Pancreas (tissue), 10 donors: ENCODE results near the gene NFIA. TPM values are rescaled to one million over a fixed set of nuclear protein-coding genes. Genes with fewer than 3 reads are reported as not detected.

Experiments
- ATAC-seq, 4 donors: fragments of 200-7000 bp; cut with Tn5 transposase; one replicate each; pipeline versions ENCODE4 v1.8.0 to v1.9.1; 2020; ENCODE audit warnings: mild to moderate bottlenecking in 4 of 4, moderate library complexity in 4 of 4
- DNase-seq, 6 donors: peaks; one replicate each; pipeline ENCODE4 v3.0.0-alpha.2; 2020
- FAIRE-seq: peaks from 2 replicates; lab custom pipeline; 2012; peaks lifted over from hg19 to GRCh38; lab: Jason Lieb, UNC
- H3K27ac ChIP-seq, 4 donors: fragments of 200-600 bp; sonication (generic); 1 replicate in 3 of 4; 2 replicates in 1 of 4; pipeline versions ENCODE4 v1.5.0 to v1.8.0; 2020
- H3K27me3 ChIP-seq, 4 donors: fragments of 200-600 bp; one replicate each; pipeline ENCODE4 v1.8.0; 2021
- H3K36me3 ChIP-seq, 3 donors: fragments of 200-600 bp; sonication (generic) in 1 of 3; one replicate each; pipeline versions ENCODE4 v1.5.0 to v1.8.0; 2020 to 2021
- H3K4me1 ChIP-seq, 3 donors: fragments of 200-600 bp; one replicate each; pipeline ENCODE4 v1.8.0; 2021
- H3K4me3 ChIP-seq, 4 donors: fragments of 200-600 bp; sonication (generic) in 2 of 4; one replicate each; pipeline versions ENCODE4 v1.5.0 to v1.8.0; 2020 to 2021
- H3K9me3 ChIP-seq, 4 donors: fragments of 200-600 bp; one replicate each; pipeline ENCODE4 v1.8.0; 2021
- CTCF ChIP-seq, 4 donors: fragments of 200-600 bp; sonication (generic) in 3 of 4; IDR thresholded peaks; one replicate each; pipeline versions ENCODE4 v1.5.0 to v1.8.0; 2021; ENCODE audit warnings: antibody characterized with exemption in 4 of 4
- WGBS, 2 donors: extraction: QIAGEN DNeasy Blood & Tissue Kit; methylation state at CpG; one replicate each; pipeline ENCODE4 v1.1.7; 2013; 5-methylcytosine and 5-hydroxymethylcytosine counted together
- intact Hi-C, 3 donors: fragments of 100-400 bp; cut with DNase I; formaldehyde crosslinking; loops; one replicate each; pipeline versions ENCODE4 v1.11.1 to v1.14.2; 2022
- polyA plus RNA-seq, 2 donors: library from polyadenylated mRNA; stranded (reverse); fragments of 200-250 nt; gene quantifications; one replicate each; pipeline ENCODE4 v1.2.3, GENCODE V29; 2013
- total RNA-seq, 6 donors: library from RNA; stranded (reverse); fragmentation: NEBNext Ultra II Directional in 4 of 6; extraction: Animal tissue kit (Norgen Biotek cat#: 25700) in 4 of 6; gene quantifications; one replicate each; pipeline versions ENCODE4 v1.2.1 to v1.2.4, GENCODE V29; 2021 to 2023
- donor health status: healthy with polysubstance abuse.
- donor health status: DM: no; HTN: no; CAD: no; lungs with moderate emphysema.
- donor health status: DM: no; HTN: no; CAD: no.
- donor health status: control.
- donor health status: control.
- donor health status: Bipolar disorder and iron deficiency.
- donor health status: DM: yes; HTN: yes; CAD: no.
- donor health status: DM: no; HTN: no; CAD: no.
- donor health status: DM: no; HTN: no; CAD: no.
- donor health status: DM: yes; HTN: yes; CAD: no.

The NFIA gene
- total and polyA plus RNA-seq, 8 donors, result 4.9 to 48.1 (median 30.2) TPM

GRCh38 chr1:61149010-61149860, 66.9 kb downstream of the NFIA start:
- intact Hi-C loops, result no loop called here
- no peak for FAIRE-seq
- H3K27me3 ChIP-seq, result no peaks in the 10 kb centered on the region
- TF ChIP-seq CTCF (IDR thresholded peaks at IDR 0.05), result no peak
- no peak for ATAC-seq
- H3K4me1 ChIP-seq, result peaks cover 11 to 20% (median 17%) of the 10 kb centered on the region in 3 donors
- H3K4me3 ChIP-seq, result no peak overlapping the region
- WGBS, 2 donors, result 91 to 92% methylated on average over 1 of the region's 1 CpG
- no peak for DNase-seq
- no peak overlapping the region for H3K27ac ChIP-seq
- no peaks in the 10 kb centered on the region for H3K36me3 ChIP-seq
- no peaks in the 10 kb centered on the region for H3K9me3 ChIP-seq

GRCh38 chr1:61151565-61151964, 69.2 kb downstream of the NFIA start:
- intact Hi-C loops, result no loop called here
- FAIRE-seq, result no peak
- Histone ChIP-seq H3K27ac (peak overlapping the region in 2 of 4 donors; percentile 41 to 57), H3K27me3 (no peaks in the 10 kb centered on the region), H3K4me3 (no peak overlapping the region), H3K9me3 (no peaks in the 10 kb centered on the region), H3K36me3 (no peaks in the 10 kb centered on the region), H3K4me1 (peaks cover 11 to 20% (median 17%) of the 10 kb centered on the region in 3 donors)
- ATAC-seq, result no peak
- WGBS, 2 donors, result 98 to 100% methylated on average over 4 of the region's 4 CpGs
- no peak for TF ChIP-seq CTCF (IDR thresholded peaks at IDR 0.05)
- DNase-seq, result no peak

- no peak for TF ChIP-seq CTCF (IDR thresholded peaks at IDR 0.05)
- intact Hi-C loops, result no loop called here
- H3K4me3 ChIP-seq, result no peak overlapping the region
- H3K4me1 ChIP-seq, result peaks cover 11 to 21% (median 17%) of the 10 kb centered on the region in 3 donors
- H3K36me3 ChIP-seq, result no peaks in the 10 kb centered on the region
- no peaks in the 10 kb centered on the region for H3K27me3 ChIP-seq
- FAIRE-seq, result no peak
- ATAC-seq, result peak; percentile 42 to 66 (median 57)
- 33 to 42% methylated on average over 3 of the region's 3 CpGs for WGBS, 2 donors
- DNase-seq, result peak in 1 of 6 donors; percentile 23
- H3K9me3 ChIP-seq, result no peaks in the 10 kb centered on the region
- peak overlapping the region; percentile 13 to 57 (median 27) for H3K27ac ChIP-seq
Observed at GRCh38 chr1:61152066-61152465, 69.7 kb downstream of the NFIA start.

- intact Hi-C loops, result no loop called here
- FAIRE-seq (no peak), DNase-seq (peak in 2 of 6 donors; percentile 11 to 29), ATAC-seq (peak; percentile 73 to 85 (median 84))
- Histone ChIP-seq H3K9me3 (no peaks in the 10 kb centered on the region), H3K27ac (peak overlapping the region; percentile 13 to 57 (median 27)), H3K27me3 (no peaks in the 10 kb centered on the region), H3K4me3 (no peak overlapping the region), H3K36me3 (no peaks in the 10 kb centered on the region), H3K4me1 (peaks cover 11 to 26% (median 22%) of the 10 kb centered on the region in 3 donors)
- TF ChIP-seq CTCF (IDR thresholded peaks at IDR 0.05), result no peak
Observed at GRCh38 chr1:61152469-61153105, 70.2 kb downstream of the NFIA start.
